Vagina (tissue), 2 donors: ENCODE measurements around the gene ANKRD52. TPM values are rescaled to one million over a fixed set of nuclear protein-coding genes. Genes with fewer than 3 reads are reported as not detected.

Source experiments
- DNase-seq, 2 donors: peaks; one replicate each; pipeline ENCODE4 v3.0.0-alpha.2; 2017; ENCODE audit errors: extremely low spot score in 2 of 2
- H3K27ac ChIP-seq: fragments of 200-600 bp; sonication (generic); one replicate; pipeline ENCODE4 v1.5.1; 2019
- H3K27me3 ChIP-seq: fragments of 200-600 bp; sonication (generic); one replicate; pipeline ENCODE4 v1.5.1; 2019
- H3K36me3 ChIP-seq, 2 donors: fragments of 200-600 bp; sonication (generic); one replicate each; pipeline ENCODE4 v1.5.1; 2017 to 2019
- H3K4me1 ChIP-seq: fragments of 200-600 bp; sonication (generic); one replicate; pipeline ENCODE4 v1.5.1; 2019
- H3K4me3 ChIP-seq, 2 donors: fragments of 200-600 bp; sonication (generic); 1 replicate in 1 of 2; 2 replicates in 1 of 2; pipeline ENCODE4 v1.5.1; 2016 to 2019
- H3K9me3 ChIP-seq: fragments of 200-600 bp; sonication (generic); one replicate; pipeline ENCODE4 v1.5.1; 2019
- POLR2A ChIP-seq, 2 donors: fragments of 450-650 bp; IDR thresholded peaks; one replicate each; pipeline ENCODE4 v1.6.1; 2017; ENCODE audit warnings: antibody characterized with exemption in 2 of 2, mild to moderate bottlenecking in 2 of 2, moderate library complexity in 2 of 2
- POLR2AphosphoS5 ChIP-seq, 2 donors: sonication (generic); formaldehyde crosslinking; IDR thresholded peaks; one replicate each; pipeline ENCODE4 v1.9.0; 2017; ENCODE audit warnings: antibody characterized with exemption in 2 of 2, mild to moderate bottlenecking in 2 of 2, low read depth in 1 of 2; ENCODE audit not compliant: insufficient read depth in 1 of 2
- intact Hi-C: fragments of 100-400 bp; cut with DNase I; formaldehyde crosslinking; loops from one replicate; pipeline ENCODE4 v1.15.1; 2023
- total RNA-seq: library from RNA; depleted of rRNA; stranded (reverse); fragments of >200 nt; gene quantifications from one replicate; pipeline ENCODE4 v1.2.3, GENCODE V29; 2016
- TF ChIP-seq, protein P1 (sequence below), 3 experiments: fragments of 450-650 bp in 2 of 3; fragments of 200-600 bp in 1 of 3; sonication (generic) in 1 of 3; IDR thresholded peaks; one replicate each; pipeline ENCODE4 v1.5.1; 2017 to 2019; ENCODE audit warnings: antibody characterized with exemption in 3 of 3, mild to moderate bottlenecking in 2 of 3, moderate library complexity in 2 of 3

The ANKRD52 gene
- total RNA-seq, 1 donor from 2014 or later = 22.6 TPM

DNA sequence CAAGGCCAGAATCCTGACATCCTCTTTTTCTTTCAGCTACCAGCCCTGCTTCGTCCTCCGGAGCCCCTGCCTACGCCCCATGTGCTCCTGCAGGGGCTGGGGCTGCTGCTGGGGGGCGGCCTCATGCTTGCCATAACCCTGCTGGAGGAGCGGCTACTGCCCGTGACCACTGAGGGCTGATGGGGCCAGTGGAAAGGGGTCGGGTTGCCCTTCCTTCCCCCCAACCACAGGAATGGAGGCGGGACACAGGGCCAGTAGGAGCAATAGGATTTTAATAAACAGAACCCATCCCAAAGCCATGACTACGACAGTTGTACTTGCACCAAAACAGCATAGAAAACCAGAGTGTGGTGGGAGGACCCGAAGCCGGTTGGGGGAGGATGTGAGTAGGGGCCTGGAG, 20.6 kb downstream of the ANKRD52 start:
- intact Hi-C loops = no loop called here
- Histone ChIP-seq H3K9me3 (no peaks in the 10 kb centered on the region), H3K4me3 (no peak overlapping the region), H3K27me3 (no peaks in the 10 kb centered on the region), H3K27ac (no peak overlapping the region), H3K4me1 (no peaks in the 10 kb centered on the region), H3K36me3 (peaks cover 0 to 29% of the 10 kb centered on the region in 2 donors)
- TF ChIP-seq POLR2AphosphoS5 (IDR thresholded peaks at IDR 0.05; ENCODE audit: insufficient read depth in 1 of 2, low read depth in 1 of 2) (no peak), POLR2A (IDR thresholded peaks at IDR 0.05) (no peak)
- TF ChIP-seq, protein P1, sequence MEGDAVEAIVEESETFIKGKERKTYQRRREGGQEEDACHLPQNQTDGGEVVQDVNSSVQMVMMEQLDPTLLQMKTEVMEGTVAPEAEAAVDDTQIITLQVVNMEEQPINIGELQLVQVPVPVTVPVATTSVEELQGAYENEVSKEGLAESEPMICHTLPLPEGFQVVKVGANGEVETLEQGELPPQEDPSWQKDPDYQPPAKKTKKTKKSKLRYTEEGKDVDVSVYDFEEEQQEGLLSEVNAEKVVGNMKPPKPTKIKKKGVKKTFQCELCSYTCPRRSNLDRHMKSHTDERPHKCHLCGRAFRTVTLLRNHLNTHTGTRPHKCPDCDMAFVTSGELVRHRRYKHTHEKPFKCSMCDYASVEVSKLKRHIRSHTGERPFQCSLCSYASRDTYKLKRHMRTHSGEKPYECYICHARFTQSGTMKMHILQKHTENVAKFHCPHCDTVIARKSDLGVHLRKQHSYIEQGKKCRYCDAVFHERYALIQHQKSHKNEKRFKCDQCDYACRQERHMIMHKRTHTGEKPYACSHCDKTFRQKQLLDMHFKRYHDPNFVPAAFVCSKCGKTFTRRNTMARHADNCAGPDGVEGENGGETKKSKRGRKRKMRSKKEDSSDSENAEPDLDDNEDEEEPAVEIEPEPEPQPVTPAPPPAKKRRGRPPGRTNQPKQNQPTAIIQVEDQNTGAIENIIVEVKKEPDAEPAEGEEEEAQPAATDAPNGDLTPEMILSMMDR (IDR thresholded peaks at IDR 0.05) = no peak
- DNase-seq = no peak

DNA sequence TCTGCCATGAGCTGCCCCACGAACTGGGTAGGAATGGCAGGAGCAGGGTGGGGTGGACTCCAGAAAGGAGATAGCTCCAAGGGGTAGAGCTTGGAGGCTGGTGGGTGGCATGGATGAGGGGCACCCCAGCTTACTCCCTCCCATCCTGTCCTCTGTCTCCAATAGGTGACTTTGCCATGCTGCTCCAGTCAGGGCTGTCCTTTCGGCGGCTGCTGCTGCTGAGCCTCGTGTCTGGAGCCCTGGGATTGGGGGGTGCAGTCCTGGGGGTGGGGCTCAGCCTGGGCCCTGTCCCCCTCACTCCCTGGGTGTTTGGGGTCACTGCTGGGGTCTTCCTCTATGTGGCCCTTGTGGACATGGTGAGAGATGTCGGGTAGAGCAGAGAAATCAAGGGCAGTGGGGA, 21.2 kb downstream of the ANKRD52 start:
- Histone ChIP-seq H3K27me3 (no peaks in the 10 kb centered on the region), H3K36me3 (peaks cover 0 to 23% of the 10 kb centered on the region in 2 donors), H3K4me1 (no peaks in the 10 kb centered on the region), H3K4me3 (no peak overlapping the region), H3K27ac (no peak overlapping the region), H3K9me3 (no peaks in the 10 kb centered on the region)
- DNase-seq = peak in 1 of 2 donors; percentile 79
- intact Hi-C loops = no loop called here
- TF ChIP-seq POLR2AphosphoS5 (IDR thresholded peaks at IDR 0.05; ENCODE audit: insufficient read depth in 1 of 2, low read depth in 1 of 2) = no peak
- TF ChIP-seq, protein P1 (IDR thresholded peaks at IDR 0.05) = no peak
- no peak for TF ChIP-seq POLR2A (IDR thresholded peaks at IDR 0.05)

DNA sequence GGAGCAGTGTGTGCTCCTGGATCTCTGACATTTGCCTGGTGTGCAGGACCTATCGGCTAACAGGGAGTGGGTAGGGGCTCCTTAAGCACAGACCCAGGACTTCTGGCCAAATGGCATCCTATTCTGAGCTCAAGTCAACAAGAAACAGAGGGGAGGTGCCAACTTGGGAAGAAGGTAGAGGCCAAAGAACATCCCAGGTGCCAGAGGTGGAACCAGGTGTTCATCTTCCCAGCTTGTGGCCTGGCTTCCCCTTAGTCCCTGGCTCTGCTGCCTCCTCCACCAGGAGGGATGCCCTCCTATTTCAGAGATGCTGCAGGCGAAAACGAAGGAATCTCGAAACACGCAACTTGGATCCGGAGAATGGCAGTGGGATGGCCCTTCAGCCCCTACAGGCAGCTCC, 22.1 kb downstream of the ANKRD52 start:
- Histone ChIP-seq H3K36me3 (peaks cover 0 to 14% of the 10 kb centered on the region in 2 donors), H3K27ac (no peak overlapping the region), H3K4me3 (no peak overlapping the region), H3K4me1 (no peaks in the 10 kb centered on the region), H3K9me3 (no peaks in the 10 kb centered on the region), H3K27me3 (no peaks in the 10 kb centered on the region)
- TF ChIP-seq POLR2AphosphoS5 (IDR thresholded peaks at IDR 0.05; ENCODE audit: insufficient read depth in 1 of 2, low read depth in 1 of 2) = no peak
- TF ChIP-seq, protein P1 (IDR thresholded peaks at IDR 0.05) = no peak
- no peak for TF ChIP-seq POLR2A (IDR thresholded peaks at IDR 0.05)
- no peak for DNase-seq
- intact Hi-C loops = no loop called here

DNA sequence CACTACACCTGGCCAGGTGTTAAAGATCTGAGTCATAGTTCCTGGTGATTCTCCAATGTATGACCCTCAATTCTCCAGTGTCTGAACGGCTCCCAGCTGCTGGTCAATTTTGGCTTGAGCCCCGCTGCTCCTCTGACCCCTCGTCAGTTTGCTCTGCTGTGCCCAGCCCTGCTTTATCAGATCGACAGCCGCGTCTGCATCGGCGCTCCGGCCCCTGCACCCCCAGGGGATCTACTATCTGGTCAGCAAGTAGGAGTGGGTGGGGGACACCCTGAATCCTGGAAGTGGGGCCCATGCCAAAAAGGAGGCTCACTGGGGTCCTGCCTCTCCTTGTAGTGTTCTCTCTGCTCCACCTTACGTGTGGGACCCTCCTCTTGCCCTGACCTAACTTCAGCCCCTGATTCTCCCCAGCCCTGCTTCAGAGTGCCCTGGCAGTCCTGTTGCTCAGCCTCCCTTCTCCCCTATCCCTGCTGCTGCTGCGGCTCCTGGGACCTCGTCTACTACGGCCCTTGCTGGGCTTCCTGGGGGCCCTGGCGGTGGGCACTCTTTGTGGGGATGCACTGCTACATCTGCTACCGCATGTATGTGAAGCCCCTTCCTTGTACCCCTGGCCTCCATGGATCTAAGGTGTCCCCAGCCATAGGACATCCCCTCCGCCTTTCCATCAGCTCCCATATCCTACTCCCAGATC, 23.3 kb downstream of the ANKRD52 start:
- H3K27ac ChIP-seq = no peak overlapping the region

DNA sequence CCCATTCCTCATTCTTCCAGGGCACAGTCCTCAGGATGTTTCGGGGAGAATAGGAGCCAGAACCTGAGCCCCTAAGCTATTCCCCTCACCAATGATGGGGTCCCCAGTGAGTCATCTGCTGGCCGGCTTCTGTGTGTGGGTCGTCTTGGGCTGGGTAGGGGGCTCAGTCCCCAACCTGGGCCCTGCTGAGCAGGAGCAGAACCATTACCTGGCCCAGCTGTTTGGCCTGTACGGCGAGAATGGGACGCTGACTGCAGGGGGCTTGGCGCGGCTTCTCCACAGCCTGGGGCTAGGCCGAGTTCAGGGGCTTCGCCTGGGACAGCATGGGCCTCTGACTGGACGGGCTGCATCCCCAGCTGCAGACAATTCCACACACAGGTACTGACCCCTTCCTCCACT, 27.0 kb downstream of the ANKRD52 start:
- Histone ChIP-seq H3K27ac (no peak overlapping the region), H3K36me3 (peaks cover 0 to 11% of the 10 kb centered on the region in 2 donors), H3K27me3 (no peaks in the 10 kb centered on the region), H3K4me3 (no peak overlapping the region), H3K4me1 (no peaks in the 10 kb centered on the region), H3K9me3 (no peaks in the 10 kb centered on the region)
- intact Hi-C loops = no loop called here
- DNase-seq = peak in 1 of 2 donors; percentile 70
- TF ChIP-seq POLR2AphosphoS5 (IDR thresholded peaks at IDR 0.05; ENCODE audit: insufficient read depth in 1 of 2, low read depth in 1 of 2) (no peak), POLR2A (IDR thresholded peaks at IDR 0.05) (no peak)
- TF ChIP-seq, protein P1 (IDR thresholded peaks at IDR 0.05) = no peak

More for the DNA sequence above, 23.3 kb downstream of the ANKRD52 start:
- TF ChIP-seq POLR2AphosphoS5 (IDR thresholded peaks at IDR 0.05; ENCODE audit: insufficient read depth in 1 of 2, low read depth in 1 of 2) (no peak), POLR2A (IDR thresholded peaks at IDR 0.05) (no peak)
- TF ChIP-seq, protein P1 (IDR thresholded peaks at IDR 0.05) = no peak
- H3K4me3 ChIP-seq = no peak overlapping the region
- no peaks in the 10 kb centered on the region for H3K9me3 ChIP-seq
- intact Hi-C loops = no loop called here
- H3K4me1 ChIP-seq = no peaks in the 10 kb centered on the region
- H3K36me3 ChIP-seq = peaks cover 0 to 5% of the 10 kb centered on the region in 2 donors
- H3K27me3 ChIP-seq = no peaks in the 10 kb centered on the region
- DNase-seq = no peak
